Measurements from ENCODE around the gene GTF3C1. TPM values are rescaled to one million over a fixed set of nuclear protein-coding genes. Genes with fewer than 3 reads are reported as not detected.

GTF3C1 gene
- total and polyA plus RNA-seq, 3 experiments from 2014 or later: 58.6 to 62.7 (median 60.4) TPM

- Mint-ChIP-seq H3K4me1 (no peaks in the 10 kb centered on the region), H3K4me3 (no peak overlapping the region), H3K9me3 (no peaks in the 10 kb centered on the region), H3K27me3 (no peaks in the 10 kb centered on the region), H3K27ac (peak overlapping the region in 7 of 8 donors; percentile 18 to 83 (median 64)), H3K36me3 (peaks cover 26 to 96% (median 36%) of the 10 kb centered on the region in 3 donors)
- Histone ChIP-seq H3K4me3 (ENCODE audit: low read length) (no peak overlapping the region), H3K27ac (ENCODE audit: low read depth, low read length) (peak overlapping the region; percentile 54), H3K27me3 (ENCODE audit: insufficient read depth, low read length, poor library complexity, severe bottlenecking) (no peaks in the 10 kb centered on the region), H3K9me3 (ENCODE audit: low read length) (no peaks in the 10 kb centered on the region), H3K36me3 (ENCODE audit: insufficient read depth, low read length) (peaks cover 58% of the 10 kb centered on the region), H3K4me1 (ENCODE audit: insufficient read depth, low read length) (no peaks in the 10 kb centered on the region)
- no peak for DNase-seq
- ChIA-PET CTCF (interaction anchor here (1.0 kb wide), 1 partner anchor 293 kb away, joined by 3 read pairs; no protein-coding TSS in a partner anchor), POLR2A (no interaction called here)
Observed at GRCh38 chr16:27472091-27473020, 77.4 kb downstream of the GTF3C1 start.

DNA sequence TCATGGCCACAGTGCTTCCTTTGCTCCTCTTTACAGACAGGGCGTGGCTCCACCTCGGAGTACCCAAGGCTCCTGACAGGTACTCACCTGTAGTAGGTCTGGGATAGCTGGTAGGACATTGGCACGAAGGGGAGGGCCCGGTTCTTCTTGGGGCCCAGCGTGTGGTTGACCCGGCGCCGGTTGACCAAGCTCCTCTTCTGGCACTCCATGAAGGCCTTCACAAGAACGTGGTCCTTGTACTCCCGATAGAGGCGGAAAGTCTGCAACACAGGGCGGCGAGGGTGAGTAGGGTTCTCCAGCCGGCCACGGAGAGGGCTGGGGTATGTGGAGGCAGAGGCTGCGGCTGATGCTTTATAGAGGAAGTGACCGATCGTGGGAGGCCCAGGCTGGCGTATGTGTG, 78.1 kb downstream of the GTF3C1 start:
- CTCF ChIA-PET: no interaction called here

DNA sequence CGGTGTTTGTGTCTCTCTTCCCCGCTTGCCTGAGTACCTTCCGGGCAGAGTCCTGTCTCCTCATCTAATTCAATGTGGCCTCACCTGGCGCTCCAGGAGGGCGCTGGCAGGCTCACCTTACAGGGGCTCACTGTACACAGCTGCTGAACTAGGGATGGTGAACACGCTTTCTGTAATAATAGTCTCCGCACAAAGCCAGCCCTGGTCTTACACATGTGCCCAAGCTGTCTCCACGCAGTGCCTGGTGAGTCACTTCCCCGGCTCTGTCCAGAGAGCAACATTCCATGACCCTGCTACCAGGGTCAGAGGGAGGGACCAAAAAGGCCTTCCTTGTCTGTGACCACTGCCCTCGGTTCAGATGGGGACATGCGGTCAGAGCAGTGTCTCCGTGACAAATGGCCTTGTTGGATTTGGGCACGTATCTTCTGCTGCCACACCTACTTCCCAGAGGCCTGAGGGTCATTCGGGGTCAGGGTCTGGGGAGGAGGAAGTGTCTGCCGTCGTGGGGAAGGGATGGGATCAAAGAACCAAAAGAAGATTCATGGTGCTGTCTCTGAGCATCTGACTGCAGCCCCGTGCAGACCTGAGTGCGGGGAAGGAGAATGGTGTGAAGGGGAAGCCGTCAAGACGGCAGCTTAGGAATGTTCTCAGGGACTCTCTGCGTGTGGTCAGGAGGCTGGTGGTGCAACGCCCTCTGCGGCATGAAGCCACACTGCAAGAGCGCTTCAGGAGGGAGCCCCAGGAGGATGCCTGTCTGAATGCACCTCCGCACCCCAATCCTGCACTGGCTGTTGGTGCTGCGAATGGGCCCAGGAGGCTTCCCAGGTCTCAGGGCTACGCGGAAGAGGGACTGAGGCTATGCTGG, 78.9 kb downstream of the GTF3C1 start:
- Histone ChIP-seq H3K4me3 (ENCODE audit: low read length) (no peak overlapping the region), H3K4me1 (ENCODE audit: insufficient read depth, low read length) (peaks cover 3% of the 10 kb centered on the region), H3K9me3 (ENCODE audit: low read length) (no peaks in the 10 kb centered on the region), H3K27me3 (ENCODE audit: insufficient read depth, low read length, poor library complexity, severe bottlenecking) (no peaks in the 10 kb centered on the region), H3K27ac (ENCODE audit: low read depth, low read length) (peak overlapping the region; percentile 54), H3K36me3 (ENCODE audit: insufficient read depth, low read length) (peaks cover 57% of the 10 kb centered on the region)
- ChIA-PET CTCF (no interaction called here), POLR2A (no interaction called here)
- Mint-ChIP-seq H3K4me1 (peaks cover 8 to 11% (median 10%) of the 10 kb centered on the region in 3 donors), H3K9me3 (no peaks in the 10 kb centered on the region), H3K36me3 (peaks cover 23 to 96% (median 31%) of the 10 kb centered on the region in 3 donors), H3K27ac (peak overlapping the region in 6 of 8 donors; percentile 12 to 83 (median 30)), H3K27me3 (no peaks in the 10 kb centered on the region), H3K4me3 (no peak overlapping the region)
- DNase-seq: no peak

More for the DNA sequence above, 78.1 kb downstream of the GTF3C1 start:
- POLR2A ChIA-PET: no interaction called here
- peak overlapping the region in 3 of 8 donors; percentile 26 to 68 (median 29) for H3K27ac Mint-ChIP-seq
- no peak overlapping the region for H3K4me3 ChIP-seq (ENCODE audit: low read length)
- no peak overlapping the region for H3K4me3 Mint-ChIP-seq
- H3K36me3 ChIP-seq (ENCODE audit: insufficient read depth, low read length): peaks cover 53% of the 10 kb centered on the region
- no peaks in the 10 kb centered on the region for H3K9me3 ChIP-seq (ENCODE audit: low read length)
- peaks cover 0 to 3% (median 1%) of the 10 kb centered on the region in 3 donors for H3K4me1 Mint-ChIP-seq
- H3K4me1 ChIP-seq (ENCODE audit: insufficient read depth, low read length): no peaks in the 10 kb centered on the region
- peak overlapping the region; percentile 54 for H3K27ac ChIP-seq (ENCODE audit: low read depth, low read length)
- no peaks in the 10 kb centered on the region for H3K27me3 Mint-ChIP-seq
- DNase-seq: no peak
- H3K9me3 Mint-ChIP-seq: no peaks in the 10 kb centered on the region
- H3K27me3 ChIP-seq (ENCODE audit: insufficient read depth, low read length, poor library complexity, severe bottlenecking): no peaks in the 10 kb centered on the region
- peaks cover 26 to 96% (median 35%) of the 10 kb centered on the region in 3 donors for H3K36me3 Mint-ChIP-seq

GRCh38 chr16:27468941-27469531, 80.7 kb downstream of the GTF3C1 start:
- Mint-ChIP-seq H3K4me3 (no peak overlapping the region), H3K36me3 (peaks cover 22 to 89% (median 28%) of the 10 kb centered on the region in 3 donors), H3K4me1 (peaks cover 17 to 29% (median 23%) of the 10 kb centered on the region in 3 donors), H3K27me3 (no peaks in the 10 kb centered on the region), H3K27ac (peak overlapping the region in 2 of 8 donors; percentile 11 to 33), H3K9me3 (no peaks in the 10 kb centered on the region)
- Histone ChIP-seq H3K36me3 (ENCODE audit: insufficient read depth, low read length) (peaks cover 43% of the 10 kb centered on the region), H3K27ac (ENCODE audit: low read depth, low read length) (no peak overlapping the region), H3K4me3 (ENCODE audit: low read length) (no peak overlapping the region), H3K4me1 (ENCODE audit: insufficient read depth, low read length) (peaks cover 21% of the 10 kb centered on the region), H3K9me3 (ENCODE audit: low read length) (no peaks in the 10 kb centered on the region), H3K27me3 (ENCODE audit: insufficient read depth, low read length, poor library complexity, severe bottlenecking) (no peaks in the 10 kb centered on the region)
- POLR2A ChIA-PET: no interaction called here
- DNase-seq: no peak
- CTCF ChIA-PET: interaction anchor here (0.8 kb wide), 1 partner anchor 101 kb away, joined by 3 read pairs; no protein-coding TSS in a partner anchor

DNA sequence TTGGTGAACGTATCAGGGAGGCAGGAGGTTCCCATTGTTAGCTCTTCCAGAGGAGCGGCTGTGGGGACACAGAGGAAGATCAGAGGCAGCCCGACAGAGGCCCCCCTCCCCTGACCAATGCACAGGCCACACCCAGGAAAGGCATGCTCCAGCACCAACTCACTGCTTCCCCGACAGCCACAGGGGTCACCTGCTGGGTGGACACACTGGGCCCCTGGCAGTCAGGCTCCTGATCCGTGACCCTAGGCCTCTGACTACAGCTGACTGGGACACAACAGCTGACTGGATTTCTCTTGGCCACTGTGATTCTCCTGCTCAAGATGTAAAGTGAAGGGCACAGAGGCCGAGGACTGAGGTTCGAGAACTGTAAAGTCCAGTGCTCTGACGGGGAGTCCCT, 84.2 kb downstream of the GTF3C1 start:
- CTCF ChIA-PET: interaction anchor here (1.3 to 1.6 kb wide), 2 partner anchors 63 to 228 kb away, joined by 3 to 4 read pairs; partner anchors contain the start of gene IL21R
- peak overlapping the region; percentile 72 to 95 (median 85) for H3K4me3 Mint-ChIP-seq
- DNase-seq: no peak
- Histone ChIP-seq H3K4me3 (ENCODE audit: low read length) (no peak overlapping the region), H3K27ac (ENCODE audit: low read depth, low read length) (no peak overlapping the region), H3K9me3 (ENCODE audit: low read length) (no peaks in the 10 kb centered on the region), H3K4me1 (ENCODE audit: insufficient read depth, low read length) (peaks cover 56% of the 10 kb centered on the region), H3K27me3 (ENCODE audit: insufficient read depth, low read length, poor library complexity, severe bottlenecking) (no peaks in the 10 kb centered on the region), H3K36me3 (ENCODE audit: insufficient read depth, low read length) (peaks cover 32% of the 10 kb centered on the region)
- no peaks in the 10 kb centered on the region for H3K9me3 Mint-ChIP-seq
- peak overlapping the region; percentile 81 to 100 (median 98) for H3K27ac Mint-ChIP-seq
- H3K36me3 Mint-ChIP-seq: peaks cover 16 to 76% (median 17%) of the 10 kb centered on the region in 3 donors
- H3K27me3 Mint-ChIP-seq: peaks cover 0 to 4% of the 10 kb centered on the region in 2 donors
- POLR2A ChIA-PET: interaction anchor here (1.4 kb wide), 1 partner anchor 84 kb away, joined by 4 read pairs; the partner anchor contains the start of genes GTF3C1 and KATNIP
- H3K4me1 Mint-ChIP-seq: peaks cover 38 to 64% (median 42%) of the 10 kb centered on the region in 3 donors

- H3K27ac Mint-ChIP-seq: peak overlapping the region; percentile 81 to 100 (median 98)
- peaks cover 39 to 71% (median 46%) of the 10 kb centered on the region in 3 donors for H3K4me1 Mint-ChIP-seq
- H3K36me3 Mint-ChIP-seq: peaks cover 11 to 74% (median 13%) of the 10 kb centered on the region in 3 donors
- CTCF ChIA-PET: interaction anchor here (1.1 to 3.3 kb wide), 7 partner anchors 10 to 291 kb away, joined by 3 to 20 read pairs (median 4); partner anchors contain the start of gene IL21R
- peaks cover 62% of the 10 kb centered on the region for H3K4me1 ChIP-seq (ENCODE audit: insufficient read depth, low read length)
- H3K36me3 ChIP-seq (ENCODE audit: insufficient read depth, low read length): peaks cover 25% of the 10 kb centered on the region
- H3K27me3 ChIP-seq (ENCODE audit: insufficient read depth, low read length, poor library complexity, severe bottlenecking): no peaks in the 10 kb centered on the region
- H3K9me3 Mint-ChIP-seq: no peaks in the 10 kb centered on the region
- H3K4me3 Mint-ChIP-seq: peak overlapping the region; percentile 72 to 95 (median 85)
- POLR2A ChIA-PET: interaction anchor here (1.3 to 1.4 kb wide), 4 partner anchors 18 to 228 kb away, joined by 3 to 7 read pairs (median 4); partner anchors contain the start of genes GTF3C1 and KATNIP
- peaks cover 0 to 4% of the 10 kb centered on the region in 2 donors for H3K27me3 Mint-ChIP-seq
- H3K4me3 ChIP-seq (ENCODE audit: low read length): peak overlapping the region; percentile 38
- no peaks in the 10 kb centered on the region for H3K9me3 ChIP-seq (ENCODE audit: low read length)
- DNase-seq: peak in 4 of 5 donors; percentile 34 to 68 (median 59)
- H3K27ac ChIP-seq (ENCODE audit: low read depth, low read length): peak overlapping the region; percentile 86
Observed at GRCh38 chr16:27464626-27465482, 84.9 kb downstream of the GTF3C1 start.
